GM18951 (cell line): Measurements from ENCODE around the gene GALNT11.
"Not testable (repeated sequence)": the region's sequence is repeated elsewhere in the genome, so short reads cannot be mapped to it uniquely, and the experiment has no call there.

Experiments used
- POLR2A ChIP-seq: IDR thresholded peaks from 4 replicates; pipeline ENCODE4 v1.6.1; 2011; ENCODE audit warnings: mild to moderate bottlenecking; ENCODE audit not compliant: insufficient read length, insufficient read depth; ENCODE audit errors: extremely low read depth
- in situ Hi-C: fragments of 300-500 bp; cut with MboI; formaldehyde crosslinking; loops from one replicate; pipeline ENCODE4 v1.12.0; 2022; ENCODE audit warnings: low sequenced_read_pairs, mixed read lengths, inconsistent platforms; ENCODE audit not compliant: unreplicated experiment

GALNT11 gene

DNA sequence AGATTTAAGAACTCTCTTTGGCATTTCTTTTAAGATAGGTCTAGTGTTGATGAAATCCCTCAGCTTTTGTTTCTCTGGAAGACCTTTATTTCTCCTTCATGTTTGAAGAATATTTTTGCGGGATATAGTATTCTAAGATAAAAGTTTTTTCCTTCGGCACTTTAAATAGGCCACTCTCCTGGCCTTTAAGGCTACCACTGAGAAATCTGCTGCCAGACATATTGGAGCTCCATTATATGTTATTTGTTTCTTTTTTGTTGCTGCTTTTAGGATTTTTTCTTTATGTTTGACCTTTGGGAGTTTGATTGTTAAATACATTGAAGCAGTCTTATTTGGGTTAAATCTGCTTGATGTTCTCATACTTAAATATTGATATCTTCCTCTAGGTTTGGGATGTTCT lies 22.6 kb downstream of the GALNT11 start:
- in situ Hi-C loops: no loop called here
- TF ChIP-seq POLR2A: no peak

DNA sequence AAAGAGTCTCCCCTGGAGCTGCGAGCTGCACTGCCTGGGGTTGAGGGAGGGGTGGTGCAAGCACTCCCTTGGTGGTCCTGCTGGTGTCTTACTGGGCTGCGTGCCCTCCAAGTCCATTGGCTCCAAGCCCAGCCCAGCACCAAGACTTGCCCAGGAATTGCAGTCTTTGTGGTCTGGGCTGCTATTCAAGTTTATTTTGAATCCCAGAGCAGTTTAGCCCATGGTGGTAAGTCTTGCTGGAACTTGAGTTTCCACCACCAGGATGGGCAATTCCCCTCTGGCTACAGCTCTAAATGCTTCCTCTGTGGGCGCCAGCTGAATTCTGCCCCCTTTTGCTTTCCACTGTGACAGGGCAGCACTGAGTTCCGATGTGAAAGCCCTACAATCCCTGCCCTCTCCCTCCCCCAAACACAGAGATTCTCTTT lies 25.1 kb downstream of the GALNT11 start:
- in situ Hi-C loops: no loop called here
- TF ChIP-seq POLR2A: no peak

DNA sequence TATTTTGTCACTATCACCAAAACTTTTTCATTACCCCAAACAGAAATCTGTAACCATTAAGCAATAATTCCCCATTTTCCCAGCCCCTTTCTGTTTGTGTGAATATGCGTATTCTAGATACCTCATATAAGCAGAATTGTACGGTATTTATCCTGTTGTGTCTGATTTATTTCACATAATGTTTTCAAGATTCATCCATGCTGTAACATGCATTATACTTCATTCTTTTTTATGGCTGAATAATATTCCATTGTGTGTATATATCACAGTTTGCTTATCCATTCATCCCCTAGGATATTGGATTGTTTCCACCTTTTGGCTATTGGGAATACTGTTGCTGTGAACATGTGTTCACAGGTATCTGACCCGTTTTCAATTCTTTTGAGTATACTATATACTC lies 26.5 kb downstream of the GALNT11 start:
- no peak for TF ChIP-seq POLR2A
- in situ Hi-C loops: no loop called here

DNA sequence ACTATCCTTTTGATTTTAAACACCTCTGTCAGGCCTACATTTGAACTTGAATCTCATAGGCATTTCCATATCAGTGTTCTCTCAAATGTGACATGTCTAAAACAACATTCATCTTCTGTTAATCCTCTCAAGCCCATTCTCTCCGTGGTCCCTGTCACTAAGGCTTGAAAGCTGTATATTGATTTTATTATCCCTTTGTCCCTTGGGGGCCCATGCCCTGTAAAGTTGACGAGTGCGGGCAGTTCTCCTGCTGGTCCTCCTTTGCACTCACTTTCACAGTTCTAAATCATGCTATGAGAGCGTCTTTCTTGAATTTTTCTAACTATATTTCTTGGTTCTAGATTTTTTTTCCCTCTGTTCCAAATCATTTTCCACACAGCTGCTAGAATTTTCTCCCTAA lies 27.3 kb downstream of the GALNT11 start:
- no peak for TF ChIP-seq POLR2A
- in situ Hi-C loops: no loop called here

DNA sequence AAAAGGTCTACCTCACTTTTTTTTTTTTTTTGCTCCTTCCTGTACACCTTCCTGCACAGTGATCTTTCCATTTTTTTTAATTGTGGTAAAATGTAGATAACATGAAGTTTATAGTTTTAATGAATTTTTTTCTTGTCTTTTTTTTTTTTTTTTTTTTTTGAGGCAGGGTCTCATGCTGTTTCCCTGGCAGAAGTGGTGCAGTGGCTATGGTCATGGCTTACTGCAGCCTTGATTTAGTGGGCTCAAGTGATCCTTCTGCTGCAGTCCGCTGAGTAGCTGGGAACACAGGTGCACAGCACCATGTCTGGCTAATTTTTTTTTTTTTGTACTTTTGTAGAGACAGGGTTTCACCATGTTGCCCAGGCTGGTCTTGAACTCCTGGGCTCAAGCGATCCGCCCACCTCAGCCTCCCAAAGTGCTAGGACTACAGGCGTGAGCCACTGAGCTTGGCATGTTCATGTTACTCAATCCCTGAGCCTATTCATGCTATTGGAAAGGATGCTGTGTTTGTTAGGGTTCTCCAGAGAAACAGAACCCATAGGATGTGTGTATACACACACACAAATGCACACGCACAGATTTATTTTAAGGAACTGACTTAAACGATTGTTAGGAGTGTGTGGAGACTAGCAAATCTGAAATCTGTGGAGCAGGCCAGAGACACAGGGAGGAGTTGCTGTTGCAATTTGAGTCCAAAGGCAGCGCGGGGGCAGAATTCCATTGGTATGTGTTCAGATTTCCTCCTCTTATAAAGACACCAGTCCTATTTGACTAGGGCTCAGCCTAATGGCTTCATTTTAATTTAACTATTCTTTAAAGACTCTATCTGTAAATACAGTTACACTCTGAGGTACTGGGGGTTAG lies 29.1 kb downstream of the GALNT11 start:
- in situ Hi-C loops: no loop called here
- TF ChIP-seq POLR2A: no peak

DNA sequence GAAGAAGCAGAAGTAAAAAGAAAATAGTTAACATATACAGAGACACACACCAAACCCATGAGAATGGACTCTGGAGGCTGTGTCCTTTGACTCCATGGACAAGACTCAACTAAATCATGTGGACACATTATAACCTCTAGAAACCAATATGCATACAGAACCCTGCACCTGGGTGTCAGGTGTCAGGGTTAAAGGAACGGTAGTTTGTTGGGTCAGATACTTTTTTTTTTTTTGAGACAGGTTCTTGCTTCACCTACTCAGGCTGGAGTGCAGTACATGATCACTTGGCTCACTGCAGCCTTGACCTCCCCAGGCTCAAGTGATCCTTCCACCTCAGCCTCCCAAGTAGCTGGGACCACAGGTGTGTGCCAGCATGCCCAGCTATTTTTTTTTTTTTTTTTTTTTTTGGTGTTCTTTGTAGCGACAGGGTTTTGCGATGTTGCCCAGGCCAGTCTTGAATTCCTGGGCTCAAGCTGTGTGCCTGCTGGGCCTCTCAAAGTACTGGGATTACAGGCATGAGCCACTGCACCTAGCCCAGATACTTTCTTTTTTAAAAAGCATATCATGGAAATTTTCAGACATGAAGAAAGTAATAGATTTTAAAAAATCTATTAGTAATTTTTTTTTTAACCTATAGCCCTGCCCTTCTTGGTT lies 31.3 kb downstream of the GALNT11 start:
- no peak for TF ChIP-seq POLR2A
- in situ Hi-C loops: no loop called here

DNA sequence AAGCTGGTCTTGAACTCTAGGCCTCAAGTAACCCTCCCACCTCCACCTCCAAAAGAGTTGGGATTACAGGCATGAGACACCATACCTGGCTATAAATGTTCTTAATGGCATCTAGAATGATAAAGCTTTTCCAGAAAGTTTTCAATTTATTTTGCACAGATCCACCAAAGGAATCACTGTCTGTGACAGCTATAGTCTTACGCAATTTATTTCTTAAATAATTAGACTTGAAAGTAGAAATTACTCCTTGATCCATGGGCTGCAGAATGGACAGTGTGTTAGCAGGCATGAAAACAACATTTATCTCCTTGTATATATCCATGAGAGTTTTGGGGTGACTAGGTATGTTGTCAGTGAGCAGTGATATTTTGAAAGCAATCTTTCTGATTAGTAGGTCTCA lies 33.8 kb downstream of the GALNT11 start:
- in situ Hi-C loops: no loop called here
- no peak for TF ChIP-seq POLR2A

DNA sequence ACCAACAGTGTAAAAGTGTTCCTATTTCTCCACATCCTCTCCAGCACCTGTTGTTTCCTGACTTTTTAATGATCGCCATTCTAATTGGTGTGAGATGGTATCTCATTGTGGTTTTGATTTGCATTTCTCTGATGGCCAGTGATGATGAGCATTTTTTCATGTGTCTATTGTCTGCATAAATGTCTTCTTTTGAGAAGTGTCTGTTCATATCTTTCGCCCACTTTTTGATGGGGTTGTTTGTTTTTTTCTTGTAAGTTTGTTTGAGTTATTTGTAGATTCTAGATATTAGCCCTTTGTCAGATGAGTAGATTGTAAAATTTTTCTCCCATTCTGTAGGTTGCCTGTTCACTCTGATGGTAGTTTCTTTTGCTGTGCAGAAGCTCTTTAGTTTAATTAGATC lies 35.6 kb downstream of the GALNT11 start:
- in situ Hi-C loops: not testable (repeated sequence)

DNA sequence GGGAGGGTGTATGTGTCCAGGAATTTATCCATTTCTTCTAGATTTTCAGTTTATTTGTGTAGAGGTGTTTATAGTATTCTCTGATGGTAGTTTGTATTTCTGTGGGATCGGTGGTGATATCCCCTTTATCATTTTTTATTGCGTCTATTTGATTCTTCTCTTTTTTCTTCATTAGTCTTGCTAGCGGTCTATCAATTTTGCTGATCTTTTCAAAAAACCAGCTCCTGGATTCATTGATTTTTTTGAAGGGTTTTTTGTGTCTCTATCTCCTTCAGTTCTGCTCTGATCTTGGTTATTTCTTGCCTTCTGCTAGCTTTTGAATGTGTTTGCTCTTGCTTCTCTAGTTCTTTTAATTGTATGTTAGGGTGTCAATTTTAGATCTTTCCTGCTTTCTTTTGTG lies 37.7 kb downstream of the GALNT11 start:
- in situ Hi-C loops: not testable (repeated sequence)

DNA sequence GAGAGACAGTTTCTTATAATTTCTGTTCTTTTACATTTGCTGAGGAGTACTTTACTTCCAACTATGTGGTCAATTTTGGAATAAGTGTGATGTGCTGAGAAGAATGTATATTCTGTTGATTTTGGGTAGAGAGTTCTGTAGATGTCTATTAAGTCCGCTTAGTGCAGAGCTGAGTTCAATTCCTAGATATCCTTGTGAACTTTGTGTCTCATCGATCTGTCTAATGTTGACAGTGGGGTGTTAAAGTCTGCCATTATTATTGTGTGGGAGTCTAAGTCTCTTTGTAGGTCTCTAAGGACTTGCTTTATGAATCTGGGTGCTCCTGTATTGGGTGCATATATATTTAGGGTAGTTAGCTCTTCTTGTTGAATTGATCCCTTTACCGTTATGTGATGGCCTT lies 38.3 kb downstream of the GALNT11 start:
- in situ Hi-C loops: not testable (repeated sequence)

DNA sequence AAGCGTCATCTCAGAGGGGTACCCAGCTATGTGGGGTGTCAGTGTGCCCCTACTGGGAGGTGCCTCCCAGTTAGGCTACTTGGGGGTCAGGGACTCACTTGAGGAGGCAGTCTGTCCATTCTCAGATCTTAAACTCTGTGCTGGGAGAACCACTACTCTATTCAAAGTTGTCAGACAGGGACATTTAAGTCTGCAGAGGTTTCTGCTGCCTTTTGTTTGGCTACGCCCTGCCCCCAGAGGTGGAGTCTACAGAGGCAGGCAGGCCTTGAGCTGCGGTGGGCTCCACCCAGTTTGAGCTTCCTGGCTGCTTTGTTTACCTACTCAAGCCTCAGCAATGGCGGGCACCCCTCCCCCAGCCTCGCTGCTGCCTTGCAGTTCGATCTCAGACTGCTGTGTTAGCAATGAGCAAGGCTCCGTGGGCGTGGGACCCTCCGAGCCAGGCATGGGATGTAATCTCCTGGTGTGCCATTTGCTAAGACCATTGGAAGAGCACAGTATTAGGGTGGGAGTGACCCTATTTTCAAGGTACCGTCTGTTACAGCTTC lies 40.4 kb downstream of the GALNT11 start:
- in situ Hi-C loops: not testable (repeated sequence)

DNA sequence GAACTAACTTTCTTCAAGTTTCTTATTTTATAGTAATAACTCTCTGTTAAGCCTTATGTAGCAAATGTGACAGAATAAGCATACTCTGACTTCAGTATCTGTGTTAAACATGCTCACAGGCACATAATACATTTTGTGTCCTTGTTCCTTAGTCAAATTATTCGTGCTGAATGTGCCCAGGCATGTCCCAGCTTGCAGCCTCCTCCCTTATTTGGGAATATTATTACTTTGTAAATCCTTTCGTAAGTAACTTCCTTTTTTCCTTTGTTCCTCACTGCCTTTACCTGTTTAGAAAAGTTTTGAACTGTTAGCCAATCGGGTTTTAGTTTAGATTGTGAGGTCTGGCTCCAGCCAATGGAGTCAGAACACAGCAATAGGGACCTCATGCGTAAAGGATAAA lies 46.9 kb downstream of the GALNT11 start:
- TF ChIP-seq POLR2A: no peak
- in situ Hi-C loops: no loop called here

DNA sequence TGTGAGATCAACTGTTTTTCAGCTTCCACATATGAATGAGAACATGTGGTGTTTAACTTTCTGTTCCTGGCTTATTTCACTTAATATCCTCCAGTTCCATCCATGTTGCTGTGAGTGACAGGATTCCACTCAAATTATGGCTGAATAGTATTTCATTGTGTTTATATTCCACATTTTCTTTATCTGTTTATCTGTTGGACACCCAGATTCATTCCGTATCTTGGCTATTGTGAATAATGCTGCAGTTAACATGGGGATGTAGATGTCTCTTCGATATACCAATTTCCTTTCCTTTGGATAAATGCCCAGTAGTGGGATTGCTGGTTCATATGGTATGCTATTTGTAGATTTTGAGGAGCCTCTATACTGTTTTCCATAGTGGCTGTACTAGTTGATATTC lies 47.9 kb downstream of the GALNT11 start:
- TF ChIP-seq POLR2A: no peak
- in situ Hi-C loops: no loop called here

DNA sequence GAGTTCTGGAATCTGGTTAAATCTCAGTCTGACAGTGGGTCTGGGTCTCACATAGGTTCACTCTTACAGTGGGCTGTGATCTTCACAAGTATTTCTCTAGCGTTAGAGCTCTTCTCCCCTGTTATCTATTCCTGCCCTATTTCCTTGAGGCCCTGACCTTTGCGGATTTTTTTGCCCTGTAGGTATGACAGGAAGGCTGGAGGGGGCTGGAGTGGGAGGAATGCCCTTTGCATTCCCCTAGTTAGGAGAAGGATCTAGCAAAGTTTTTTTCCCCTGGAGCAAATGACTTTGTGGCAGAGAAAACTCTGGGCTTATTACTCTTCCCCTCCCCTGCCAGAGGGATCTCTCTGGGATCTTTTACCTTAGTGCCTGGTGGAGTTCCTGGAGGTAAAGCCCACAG lies 49.2 kb downstream of the GALNT11 start:
- TF ChIP-seq POLR2A: no peak
- in situ Hi-C loops: no loop called here

DNA sequence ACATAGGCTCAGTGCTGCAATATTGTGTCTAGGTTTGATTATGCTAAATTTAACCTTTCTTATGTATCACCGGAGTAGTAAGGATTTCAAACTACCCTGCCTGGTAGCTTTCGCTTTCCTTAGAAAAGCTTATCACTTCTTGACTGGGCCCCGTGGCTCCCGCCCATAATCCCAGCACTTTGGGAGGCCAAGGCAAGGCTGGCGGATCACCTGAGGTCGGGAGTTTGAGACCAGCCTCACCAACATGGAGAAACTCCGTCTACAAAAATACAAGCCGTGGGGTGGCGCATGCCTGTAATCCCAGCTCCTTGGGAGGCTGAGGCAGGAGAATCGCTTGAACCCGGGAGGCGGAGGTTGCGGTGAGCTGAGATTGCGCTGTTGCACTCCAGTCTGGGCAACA lies 49.9 kb downstream of the GALNT11 start:
- in situ Hi-C loops: not testable (repeated sequence)
